Stimulated activated CD4-positive, alpha-beta T cell treated with anti-CD3 and anti-CD28 coated beads, Interleukin-4, amount 100 ng/mL, for 24 hours (primary cell): ENCODE measurements around the gene ADAMTS8.

Source experiments
- DNase-seq: peaks from one replicate; pipeline ENCODE4 v3.0.0-alpha.2; 2020

The ADAMTS8 gene

DNA sequence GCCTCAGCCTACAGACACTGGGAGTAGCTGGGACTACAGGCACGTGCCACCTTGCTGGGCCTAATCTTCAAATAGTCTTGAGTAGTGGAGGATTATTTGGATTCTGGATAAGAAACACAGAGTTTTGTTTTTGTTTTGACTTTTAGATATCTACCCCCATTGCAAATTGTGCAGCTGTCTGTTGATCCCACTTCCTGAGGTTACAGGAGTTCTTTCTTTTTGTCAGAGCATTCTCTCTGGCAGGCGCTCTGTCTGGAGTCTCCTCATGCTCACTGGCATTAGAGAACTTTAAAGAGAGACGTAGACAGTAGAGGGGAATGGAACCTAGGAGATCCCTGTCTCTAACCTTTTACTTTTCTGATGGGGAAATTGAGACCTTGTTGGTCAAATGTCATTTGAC is 7.8 kb upstream of the ADAMTS8 start:
- no peak for DNase-seq

- DNase-seq = no peak
These were observed 7.3 kb upstream of the ADAMTS8 start for GRCh38 chr11:130435671-130436070.

GRCh38 chr11:130434521-130435223 is 6.3 kb upstream of the ADAMTS8 start:
- DNase-seq = peak; percentile 67

DNA sequence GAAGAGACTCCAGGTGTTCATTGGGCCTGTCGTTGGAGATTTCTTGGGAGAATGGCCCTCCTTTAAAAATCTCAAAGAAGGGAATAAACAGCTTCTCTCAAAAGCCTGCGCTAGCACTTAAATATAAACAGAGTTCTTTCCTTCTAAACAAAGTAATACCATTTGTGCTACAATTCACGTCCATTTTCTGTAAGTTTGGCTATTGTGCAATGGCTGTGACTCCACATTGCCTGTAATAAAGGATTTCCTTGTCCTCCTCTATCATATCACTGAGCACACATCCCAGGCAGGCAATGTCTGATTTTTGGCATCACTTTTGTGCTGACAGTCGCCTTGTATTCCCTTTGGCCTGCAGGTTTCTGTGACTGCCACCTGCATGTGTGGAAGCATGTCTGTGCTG is 4.9 kb upstream of the ADAMTS8 start:
- DNase-seq = no peak

DNA sequence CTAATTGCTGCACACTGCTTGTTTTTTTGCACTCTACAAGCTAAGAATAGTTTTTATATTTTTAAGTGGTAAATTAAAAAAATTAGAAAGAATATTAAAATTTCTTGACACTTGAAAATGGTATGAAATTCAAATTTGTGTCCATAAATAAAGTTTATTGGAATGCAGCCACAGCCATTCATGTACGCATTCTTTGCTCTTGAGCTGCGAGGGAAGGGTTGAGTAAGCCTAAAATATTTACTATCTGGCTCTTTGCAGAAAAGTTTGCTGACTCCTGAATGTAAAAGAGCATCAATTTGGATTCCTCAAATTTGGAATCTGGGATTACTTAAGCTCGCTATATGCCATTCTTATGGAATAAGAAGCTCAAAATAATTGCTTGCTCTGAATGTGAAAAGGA is 3.4 kb upstream of the ADAMTS8 start:
- no peak for DNase-seq

DNA sequence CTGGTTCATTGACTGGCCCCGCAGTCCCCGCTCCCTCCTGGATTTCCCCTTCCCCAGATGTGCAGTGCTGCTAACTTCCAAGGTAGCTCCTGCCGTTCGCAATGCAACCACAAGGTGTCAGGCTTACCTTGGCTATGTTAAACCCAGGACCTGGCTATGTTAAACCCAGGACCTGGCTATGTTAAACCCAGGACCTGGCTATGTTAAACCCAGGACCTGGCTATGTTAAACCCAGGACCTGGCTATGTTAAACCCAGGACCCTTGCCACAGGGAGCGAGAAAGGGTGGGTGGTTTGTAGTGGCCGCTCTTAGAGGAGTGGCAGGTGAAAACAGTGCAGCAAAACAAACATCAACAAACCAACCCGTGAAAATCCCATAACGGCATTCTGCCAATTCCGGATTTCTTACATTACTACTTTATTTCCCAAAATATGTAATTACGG is 2.9 kb upstream of the ADAMTS8 start:
- DNase-seq = peak; percentile 72

- no peak for DNase-seq
These were observed 1.6 kb upstream of the ADAMTS8 start for GRCh38 chr11:130429983-130430382.

GRCh38 chr11:130429120-130429681 is 792 bp upstream of the ADAMTS8 start:
- no peak for DNase-seq

- DNase-seq = no peak
These were observed 661 bp downstream of the ADAMTS8 start for GRCh38 chr11:130427581-130428315.

DNA sequence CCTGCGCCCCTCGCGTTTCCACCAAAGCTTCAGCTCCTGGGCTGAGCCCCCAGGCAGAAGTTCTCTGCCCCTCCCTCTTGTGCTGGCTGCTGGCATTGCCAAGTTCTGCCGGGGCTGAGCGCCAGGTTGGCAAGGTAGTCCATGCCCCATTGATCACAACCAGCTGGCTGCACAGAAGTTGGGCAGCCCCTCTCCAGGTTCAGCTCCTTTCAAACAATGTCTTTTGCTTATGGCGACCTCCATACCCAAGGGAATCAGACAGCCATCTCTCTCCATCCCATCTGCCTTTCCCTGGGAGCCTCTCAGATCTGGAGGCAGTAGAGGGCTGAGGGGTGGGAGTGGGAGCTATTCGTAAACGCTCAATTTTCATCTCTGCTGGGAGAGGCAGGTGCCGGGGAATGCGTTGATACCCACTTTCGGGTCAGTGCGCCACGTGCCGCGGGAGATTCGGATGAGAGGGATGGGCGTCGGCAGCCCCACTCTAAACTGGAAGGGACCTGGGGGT is 1.5 kb downstream of the ADAMTS8 start:
- no peak for DNase-seq

GRCh38 chr11:130426223-130426836 is 2.1 kb downstream of the ADAMTS8 start:
- no peak for DNase-seq

DNA sequence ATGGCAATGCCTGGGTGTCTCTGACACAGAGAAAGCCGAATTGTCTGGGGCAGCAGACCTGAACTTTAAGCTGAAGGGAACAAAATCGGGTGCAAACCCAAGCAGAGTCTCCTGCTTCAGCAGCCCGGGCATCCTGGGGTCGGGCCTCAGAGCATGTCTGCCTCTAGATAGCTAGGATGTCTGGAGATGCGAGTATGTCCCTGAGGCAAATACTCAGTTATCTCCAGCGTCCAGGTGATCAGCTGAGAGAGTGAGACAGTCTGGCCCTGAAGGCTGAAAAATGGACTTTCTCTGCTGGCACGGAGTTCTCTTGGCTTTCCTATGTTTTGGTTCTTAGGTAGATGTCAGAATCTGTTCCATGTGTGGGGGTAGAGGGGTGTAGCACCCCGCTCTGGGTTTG is 3.3 kb downstream of the ADAMTS8 start:
- no peak for DNase-seq

GRCh38 chr11:130424613-130425140 is 3.7 kb downstream of the ADAMTS8 start:
- no peak for DNase-seq

DNA sequence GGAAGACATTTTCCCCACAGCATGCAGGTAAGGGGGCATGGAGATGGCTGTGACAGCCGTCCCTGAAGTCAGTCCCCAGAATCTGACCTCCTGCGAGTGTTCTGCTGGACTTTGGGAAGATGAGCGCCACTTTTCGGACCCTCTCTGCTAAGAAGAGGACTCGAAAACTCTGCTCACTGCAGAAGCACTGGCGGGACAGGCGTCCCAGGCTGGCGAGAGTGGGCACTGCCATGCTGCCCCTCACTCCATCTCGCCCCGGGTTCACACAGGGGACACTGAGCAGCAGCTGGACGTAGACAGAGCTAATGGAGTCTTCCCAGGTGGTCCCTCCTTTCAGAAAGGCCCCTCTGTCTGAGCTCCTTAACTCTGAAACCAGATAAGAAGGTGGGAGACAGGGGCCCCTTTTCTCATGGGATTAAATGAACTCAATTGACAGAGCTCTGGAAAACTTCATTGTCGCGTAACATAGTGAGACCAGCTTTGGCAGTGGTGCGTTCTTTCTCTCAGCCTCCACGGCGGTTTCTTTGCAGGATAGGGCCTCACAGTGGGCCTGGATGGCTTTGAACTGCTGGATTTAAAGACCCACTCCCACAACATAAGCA is 4.8 kb downstream of the ADAMTS8 start:
- DNase-seq = no peak

- no peak for DNase-seq
These were observed 6.0 kb downstream of the ADAMTS8 start for GRCh38 chr11:130422251-130422995.

- no peak for DNase-seq
These were observed 6.7 kb downstream of the ADAMTS8 start for GRCh38 chr11:130421697-130422096.

GRCh38 chr11:130421199-130421585 is 7.2 kb downstream of the ADAMTS8 start:
- no peak for DNase-seq

DNA sequence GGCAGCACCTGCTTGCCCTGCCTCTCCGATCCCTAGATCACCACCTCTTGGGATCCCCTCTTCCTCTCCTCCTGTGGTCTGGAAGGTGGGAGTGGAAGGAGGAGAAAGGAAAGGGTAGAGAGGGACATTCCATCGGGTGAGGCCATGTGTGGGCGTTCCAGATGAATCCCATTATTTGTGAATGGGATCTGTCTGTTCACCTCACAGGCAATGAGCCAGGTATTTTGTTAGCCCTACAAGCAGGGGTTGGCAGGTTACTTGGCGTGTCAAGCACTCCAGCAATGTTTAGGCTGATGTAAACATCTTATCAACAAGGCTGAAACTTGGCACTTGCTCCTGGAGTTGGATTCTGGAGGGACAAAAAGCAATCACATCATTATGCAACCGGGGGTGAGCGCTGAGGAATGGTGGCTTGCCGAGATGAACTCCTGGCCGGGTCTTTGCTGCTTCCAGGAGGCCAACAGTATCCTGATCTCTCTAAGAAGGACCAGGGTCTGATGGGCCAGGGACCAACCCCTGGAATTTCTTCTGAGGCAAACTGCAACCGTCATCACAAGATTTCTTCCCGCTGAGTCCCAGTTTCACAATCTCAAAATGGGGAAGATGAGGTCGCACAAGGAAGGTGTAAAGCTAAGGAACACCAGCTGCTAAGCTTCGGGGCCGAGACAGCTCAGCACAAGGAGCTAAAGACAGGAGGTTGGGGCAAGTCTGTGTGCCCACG is 7.8 kb downstream of the ADAMTS8 start:
- DNase-seq = no peak

- no peak for DNase-seq
These were observed 9.7 kb downstream of the ADAMTS8 start for GRCh38 chr11:130418756-130419155.

- DNase-seq = no peak
These were observed 10.2 kb downstream of the ADAMTS8 start for GRCh38 chr11:130418210-130418609.

- no peak for DNase-seq
These were observed 11.5 kb downstream of the ADAMTS8 start for GRCh38 chr11:130416906-130417305.

DNA sequence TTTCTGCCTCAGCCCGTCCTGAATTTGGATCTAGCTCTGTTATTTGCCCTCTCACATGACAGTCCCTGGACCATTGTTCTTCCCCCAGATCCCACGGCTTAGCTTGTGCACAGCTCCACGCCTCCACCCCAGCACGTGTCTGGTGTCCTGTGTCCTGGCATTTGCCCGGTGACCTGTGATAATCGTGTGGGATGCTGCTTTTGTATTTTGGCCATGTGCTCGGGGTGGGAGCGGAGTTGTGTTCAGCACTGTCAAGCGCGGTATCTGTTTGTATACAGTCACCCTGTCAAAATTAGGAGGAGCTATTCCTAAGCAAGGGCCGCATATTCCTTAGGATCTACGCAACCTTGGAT is 11.9 kb downstream of the ADAMTS8 start:
- DNase-seq = no peak
